Peyer's patch (tissue), 4 donors: Measurements from ENCODE around the gene ACSM6.

Experiments used
- POLR2A ChIP-seq, 2 donors: fragments of 450-650 bp; IDR thresholded peaks; one replicate each; pipeline ENCODE4 v1.5.1; 2017; ENCODE audit warnings: antibody characterized with exemption in 2 of 2, mild to moderate bottlenecking in 2 of 2, moderate library complexity in 2 of 2
- TF ChIP-seq, protein P1 (sequence below), 6 experiments: fragments of 450-650 bp in 4 of 6; fragments of 200-600 bp in 2 of 6; sonication (generic) in 1 of 6; IDR thresholded peaks; one replicate each; pipeline ENCODE4 v1.5.1; 2017 to 2019; ENCODE audit warnings: antibody characterized with exemption in 6 of 6, mild to moderate bottlenecking in 3 of 6, moderate library complexity in 1 of 6

- TF ChIP-seq, protein P1, sequence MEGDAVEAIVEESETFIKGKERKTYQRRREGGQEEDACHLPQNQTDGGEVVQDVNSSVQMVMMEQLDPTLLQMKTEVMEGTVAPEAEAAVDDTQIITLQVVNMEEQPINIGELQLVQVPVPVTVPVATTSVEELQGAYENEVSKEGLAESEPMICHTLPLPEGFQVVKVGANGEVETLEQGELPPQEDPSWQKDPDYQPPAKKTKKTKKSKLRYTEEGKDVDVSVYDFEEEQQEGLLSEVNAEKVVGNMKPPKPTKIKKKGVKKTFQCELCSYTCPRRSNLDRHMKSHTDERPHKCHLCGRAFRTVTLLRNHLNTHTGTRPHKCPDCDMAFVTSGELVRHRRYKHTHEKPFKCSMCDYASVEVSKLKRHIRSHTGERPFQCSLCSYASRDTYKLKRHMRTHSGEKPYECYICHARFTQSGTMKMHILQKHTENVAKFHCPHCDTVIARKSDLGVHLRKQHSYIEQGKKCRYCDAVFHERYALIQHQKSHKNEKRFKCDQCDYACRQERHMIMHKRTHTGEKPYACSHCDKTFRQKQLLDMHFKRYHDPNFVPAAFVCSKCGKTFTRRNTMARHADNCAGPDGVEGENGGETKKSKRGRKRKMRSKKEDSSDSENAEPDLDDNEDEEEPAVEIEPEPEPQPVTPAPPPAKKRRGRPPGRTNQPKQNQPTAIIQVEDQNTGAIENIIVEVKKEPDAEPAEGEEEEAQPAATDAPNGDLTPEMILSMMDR (IDR thresholded peaks at IDR 0.05), result no peak
- no peak for TF ChIP-seq POLR2A (IDR thresholded peaks at IDR 0.05)
Observed at GRCh38 chr10:95265572-95265971, 71.5 kb downstream of the ACSM6 start.
